ENCODE measurements around the gene RPL31.

The RPL31 gene

DNA sequence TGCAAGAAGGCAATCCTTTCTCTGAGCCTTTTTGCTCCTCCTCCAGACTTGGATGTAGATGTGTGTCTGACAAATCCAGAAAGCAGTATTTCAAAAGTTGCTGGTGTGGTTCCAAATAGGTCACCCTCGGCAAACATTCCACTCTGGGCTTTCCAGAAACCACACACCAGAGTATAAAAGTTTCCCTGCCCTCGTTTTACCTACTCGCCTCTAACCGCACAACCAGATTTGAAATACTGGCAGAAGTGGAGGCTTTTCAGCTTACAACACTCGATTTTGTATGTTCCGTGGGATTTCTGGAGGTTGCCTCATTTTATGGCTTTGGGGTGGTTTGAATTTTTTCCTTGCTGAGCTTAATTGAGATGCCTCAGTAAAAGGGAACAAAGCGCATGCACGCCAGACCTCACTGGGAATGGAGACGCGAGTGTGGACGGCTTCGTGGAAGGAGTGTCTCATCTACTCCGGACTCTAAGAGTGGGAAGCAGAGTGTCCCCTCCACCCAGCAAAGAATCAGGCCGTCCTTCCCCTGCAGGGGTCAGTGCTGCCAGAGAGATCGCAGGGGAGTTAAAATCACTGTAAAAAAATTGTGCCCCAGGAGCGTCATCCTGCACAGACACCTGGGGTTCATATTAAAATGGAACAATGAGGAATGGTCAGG is 44.0 kb upstream of the RPL31 start:
- peak overlapping the region; percentile 33; the same call in 1 of the 2 replicates for H3K27ac ChIP-seq
- no peak for TF ChIP-seq ZFX (IDR thresholded peaks at IDR 0.05)
- TF ChIP-seq, protein P1, sequence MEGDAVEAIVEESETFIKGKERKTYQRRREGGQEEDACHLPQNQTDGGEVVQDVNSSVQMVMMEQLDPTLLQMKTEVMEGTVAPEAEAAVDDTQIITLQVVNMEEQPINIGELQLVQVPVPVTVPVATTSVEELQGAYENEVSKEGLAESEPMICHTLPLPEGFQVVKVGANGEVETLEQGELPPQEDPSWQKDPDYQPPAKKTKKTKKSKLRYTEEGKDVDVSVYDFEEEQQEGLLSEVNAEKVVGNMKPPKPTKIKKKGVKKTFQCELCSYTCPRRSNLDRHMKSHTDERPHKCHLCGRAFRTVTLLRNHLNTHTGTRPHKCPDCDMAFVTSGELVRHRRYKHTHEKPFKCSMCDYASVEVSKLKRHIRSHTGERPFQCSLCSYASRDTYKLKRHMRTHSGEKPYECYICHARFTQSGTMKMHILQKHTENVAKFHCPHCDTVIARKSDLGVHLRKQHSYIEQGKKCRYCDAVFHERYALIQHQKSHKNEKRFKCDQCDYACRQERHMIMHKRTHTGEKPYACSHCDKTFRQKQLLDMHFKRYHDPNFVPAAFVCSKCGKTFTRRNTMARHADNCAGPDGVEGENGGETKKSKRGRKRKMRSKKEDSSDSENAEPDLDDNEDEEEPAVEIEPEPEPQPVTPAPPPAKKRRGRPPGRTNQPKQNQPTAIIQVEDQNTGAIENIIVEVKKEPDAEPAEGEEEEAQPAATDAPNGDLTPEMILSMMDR (conservative IDR thresholded peaks at IDR 0.05): no peak

DNA sequence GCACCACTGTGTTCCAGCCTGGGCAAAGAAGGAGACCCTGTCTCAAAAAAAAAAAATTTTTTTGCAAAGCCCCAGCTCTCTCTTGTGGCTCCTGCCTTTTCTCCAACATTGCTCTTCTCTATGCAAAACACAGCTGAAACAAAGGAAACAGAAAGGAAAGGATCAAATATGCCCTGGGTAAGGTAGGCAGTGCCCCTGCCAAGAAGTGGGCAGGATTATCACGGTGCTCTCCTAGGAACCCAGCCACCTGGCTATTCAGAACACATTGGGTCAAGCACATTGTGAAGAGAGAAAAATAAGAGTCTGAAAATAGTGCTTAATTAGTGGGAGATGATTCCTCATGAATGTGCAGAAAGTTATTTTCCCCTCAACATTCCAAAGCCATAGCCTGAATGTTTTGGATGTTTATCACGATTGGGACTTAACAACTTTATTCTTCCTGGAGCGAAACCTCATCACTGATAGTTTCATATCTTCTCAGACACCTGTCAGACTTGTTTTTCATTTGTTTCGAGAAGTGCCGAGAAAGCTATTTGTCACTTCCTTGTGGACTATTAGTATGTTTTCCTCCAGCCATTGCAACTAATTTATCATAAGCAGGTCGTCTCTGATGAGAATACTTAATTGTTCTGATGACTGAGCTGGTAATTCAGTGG is 42.7 kb upstream of the RPL31 start:
- TF ChIP-seq ZFX (IDR thresholded peaks at IDR 0.05): no peak
- TF ChIP-seq, protein P1 (conservative IDR thresholded peaks at IDR 0.05): no peak
- peak overlapping the region; percentile 56 for H3K27ac ChIP-seq

DNA sequence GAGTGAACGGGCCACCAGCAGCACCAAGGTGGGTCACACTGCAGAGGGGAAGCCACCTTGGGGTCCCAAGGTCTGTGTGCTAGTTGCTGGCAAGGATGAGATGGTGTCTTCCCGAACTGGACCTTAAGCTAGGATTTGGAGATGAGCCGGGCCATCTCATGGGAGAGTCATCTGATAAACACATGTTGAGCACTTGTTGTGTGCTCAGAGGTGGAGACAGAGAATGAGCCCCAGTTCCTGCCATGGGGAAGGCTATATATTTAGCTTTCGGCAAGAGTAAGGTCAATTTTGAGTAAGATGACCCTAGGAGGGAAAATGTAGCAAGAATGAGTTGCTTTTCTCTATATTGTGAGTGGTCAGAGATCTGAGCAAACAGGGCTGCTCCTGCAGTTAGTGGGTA is 41.4 kb upstream of the RPL31 start:
- H3K27ac ChIP-seq: no peak overlapping the region
- TF ChIP-seq, protein P1 (conservative IDR thresholded peaks at IDR 0.05): no peak
- no peak for TF ChIP-seq ZFX (IDR thresholded peaks at IDR 0.05)

DNA sequence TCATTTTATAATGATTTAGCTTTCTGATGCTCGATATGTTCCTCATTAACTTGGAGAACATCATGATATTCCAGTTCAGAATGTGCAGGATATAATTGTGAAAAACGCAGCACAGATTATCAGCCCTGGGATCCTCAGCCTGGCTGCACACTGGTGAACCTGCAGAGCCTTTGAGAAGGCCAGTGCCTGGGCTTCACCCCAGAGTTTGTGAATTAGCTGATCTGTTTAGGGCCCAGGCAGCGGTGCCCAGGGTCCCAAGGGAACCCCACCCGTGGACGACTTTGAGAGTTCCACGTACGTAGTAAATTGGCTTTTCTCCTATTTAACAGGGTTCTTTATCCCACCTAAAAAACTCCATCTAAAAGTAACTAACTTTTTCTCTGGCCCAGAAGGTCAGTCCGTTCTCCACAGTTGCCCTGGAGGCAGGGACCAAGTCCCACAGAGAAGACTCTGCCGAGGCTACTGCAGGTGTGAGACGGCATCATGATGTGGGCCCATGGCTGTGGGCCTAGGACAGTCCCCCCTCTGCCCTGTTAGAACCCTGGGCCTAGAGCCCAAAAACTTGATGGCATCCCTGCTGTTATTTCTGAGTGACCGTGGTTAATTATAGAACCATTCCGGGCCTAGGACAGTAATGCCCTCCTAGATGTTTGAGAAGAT is 39.6 kb upstream of the RPL31 start:
- TF ChIP-seq, protein P1 (conservative IDR thresholded peaks at IDR 0.05): no peak
- no peak for TF ChIP-seq ZFX (IDR thresholded peaks at IDR 0.05)

DNA sequence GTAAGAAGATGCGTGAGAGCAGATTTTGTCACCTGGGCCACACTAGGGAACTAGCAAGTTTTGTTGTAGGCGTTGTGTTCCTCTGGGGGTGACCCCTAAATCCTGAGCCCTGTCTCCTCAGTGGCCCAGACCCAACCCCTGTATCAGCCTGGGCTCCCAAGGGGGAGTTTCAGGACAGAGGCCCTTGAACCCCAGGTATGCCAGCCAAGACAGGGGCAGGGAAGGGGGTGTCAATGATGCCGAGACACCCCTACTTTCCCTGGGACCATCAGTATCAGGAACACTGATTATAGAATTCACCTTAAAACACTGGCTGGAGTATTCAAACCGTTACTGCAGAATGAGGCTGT is 39.1 kb upstream of the RPL31 start:
- H3K27ac ChIP-seq: no peak overlapping the region
- no peak for TF ChIP-seq ZFX (IDR thresholded peaks at IDR 0.05)
- TF ChIP-seq, protein P1 (conservative IDR thresholded peaks at IDR 0.05): no peak

More for the DNA sequence above, 39.6 kb upstream of the RPL31 start:
- H3K27ac ChIP-seq: no peak overlapping the region

DNA sequence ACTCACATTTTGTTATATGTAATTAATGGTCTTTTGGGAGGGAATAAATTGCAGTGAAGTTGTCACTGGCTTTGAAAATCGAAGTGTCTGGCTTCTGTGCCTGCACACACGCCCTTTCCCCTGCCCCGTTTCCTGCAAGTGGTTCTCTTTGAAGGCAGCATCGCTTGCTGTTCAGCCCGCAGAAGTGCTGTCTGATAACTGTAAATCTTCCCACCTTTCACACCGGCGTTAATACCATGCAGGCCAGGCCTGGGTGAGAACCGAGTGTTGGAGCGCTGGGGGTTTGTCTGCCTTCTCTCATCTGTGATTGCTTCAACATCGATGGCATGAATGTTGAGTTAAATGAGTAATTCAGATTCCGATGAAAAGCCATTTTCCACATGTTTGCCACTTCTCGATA is 37.9 kb upstream of the RPL31 start:
- no peak overlapping the region for H3K27ac ChIP-seq
- TF ChIP-seq ZFX (IDR thresholded peaks at IDR 0.05): no peak
- TF ChIP-seq, protein P1 (conservative IDR thresholded peaks at IDR 0.05): no peak

DNA sequence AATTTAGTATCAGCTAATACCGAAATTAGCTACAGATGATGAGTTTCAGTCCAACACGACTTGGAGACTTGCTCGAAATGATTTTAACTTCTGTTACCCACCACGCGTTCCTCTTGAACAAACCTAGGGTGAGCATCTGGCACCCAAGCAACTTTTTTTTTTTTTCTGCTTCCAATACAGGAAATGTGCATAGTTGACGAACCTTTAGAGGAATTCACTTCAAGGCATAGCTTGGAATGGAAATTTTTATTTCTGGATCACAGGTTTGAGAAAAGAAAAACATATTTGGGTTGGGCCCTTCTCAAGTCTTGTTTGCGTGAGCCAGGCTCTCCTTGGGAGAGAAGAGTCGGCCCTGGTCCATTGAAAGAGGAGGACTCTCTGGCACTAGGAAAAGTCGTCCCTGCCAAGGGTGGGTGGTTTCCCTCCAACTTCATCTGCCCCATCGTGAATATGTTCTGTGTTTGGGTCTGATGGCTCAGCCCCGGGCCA is 37.4 kb upstream of the RPL31 start:
- no peak overlapping the region for H3K27ac ChIP-seq
- TF ChIP-seq, protein P1 (conservative IDR thresholded peaks at IDR 0.05): no peak
- TF ChIP-seq ZFX (IDR thresholded peaks at IDR 0.05): no peak

All from C4-2B (cell line).